ENCODE results near the gene GALNT7.

GRCh38 chr4:173174184-173174583 is 5.6 kb downstream of the GALNT7 start:
- TF ChIP-seq POLR2A (IDR thresholded peaks at IDR 0.05) (no peak), CTCF (IDR thresholded peaks at IDR 0.05) (no peak), EP300 (IDR thresholded peaks at IDR 0.05) (no peak)

Measured in tibial nerve (tissue), 4 donors.